ENCODE results near the gene ATF3. TPM values are rescaled to one million over a fixed set of nuclear protein-coding genes. Genes with fewer than 3 reads are reported as not detected.

ATF3 gene
- total RNA-seq, 1 experiment from 2014 or later = 43.2 TPM

GRCh38 chr1:212575333-212575732, 33.2 kb upstream of the ATF3 start:
- Histone ChIP-seq H3K27ac (ENCODE audit: low read depth, low read length) (no peak overlapping the region), H3K9me3 (ENCODE audit: control insufficient read depth in 1 of 2, insufficient read depth in 1 of 2, low read depth in 1 of 2, low read length in 2 of 2) (no peaks in the 10 kb centered on the region), H3K9ac (ENCODE audit: low read length) (no peak overlapping the region), H2AFZ (ENCODE audit: low read depth, low read length, poor library complexity, severe bottlenecking) (peak overlapping the region; percentile 83), H3K4me2 (ENCODE audit: low read length) (no peak overlapping the region), H3K9me2 (ENCODE audit: insufficient read depth) (no peaks in the 10 kb centered on the region), H3K4me3 (replicated peaks in 1 of 2; ENCODE audit: low read depth in 1 of 2, low read length in 2 of 2) (no peak overlapping the region), H3K36me3 (ENCODE audit: control insufficient read depth in 1 of 2, insufficient read depth in 2 of 2, low read length in 2 of 2) (no peaks in the 10 kb centered on the region), H3K27me3 (ENCODE audit: insufficient read depth, low read length) (no peaks in the 10 kb centered on the region), H3K79me2 (ENCODE audit: insufficient read depth, low read length) (no peaks in the 10 kb centered on the region), H4K20me1 (ENCODE audit: insufficient read depth) (no peaks in the 10 kb centered on the region), H3K4me1 (ENCODE audit: control insufficient read depth in 1 of 2, insufficient read depth in 2 of 2, low read length in 2 of 2) (peaks cover 6 to 12% of the 10 kb centered on the region in 2 experiments; a peak in 3 of 4 replicates)
- intact Hi-C loops (cut with micrococcal nuclease) = no loop called here
- ATAC-seq (no peak), DNase-seq (ENCODE audit: low read depth, low spot score) (no peak)
- CTCF ChIA-PET = no interaction called here
- TF ChIP-seq RAD21 (IDR thresholded peaks at IDR 0.05; ENCODE audit: low read depth) (no peak), JUND (IDR thresholded peaks at IDR 0.05) (no peak), EZH2phosphoT487 (IDR thresholded peaks at IDR 0.05; ENCODE audit: borderline replicate concordance) (no peak), ZFX (IDR thresholded peaks at IDR 0.05) (no peak), ATF3 (IDR thresholded peaks at IDR 0.05) (no peak), CBX3 (IDR thresholded peaks at IDR 0.05; ENCODE audit: low read depth) (no peak), SRF (IDR thresholded peaks at IDR 0.05; ENCODE audit: low read depth) (no peak)
- RAD21 ChIA-PET (ENCODE audit: low non-redundant PET in 1 of 2, low total read pairs in 2 of 2, uncharacterized antibody in 2 of 2, unreplicated experiment in 2 of 2) = no interaction called here
- no TSS peak for BruUV-seq (replicated peaks)
- POLR2A ChIA-PET = no interaction called here

- H3K27me3 ChIP-seq (ENCODE audit: insufficient read depth, low read length) = no peaks in the 10 kb centered on the region
- CTCF ChIA-PET = no interaction called here
- no peak overlapping the region for H3K9ac ChIP-seq (ENCODE audit: low read length)
- H3K9me3 ChIP-seq (ENCODE audit: control insufficient read depth in 1 of 2, insufficient read depth in 1 of 2, low read depth in 1 of 2, low read length in 2 of 2) = no peaks in the 10 kb centered on the region
- H3K27ac ChIP-seq (ENCODE audit: low read depth, low read length) = no peak overlapping the region
- no peaks in the 10 kb centered on the region for H3K79me2 ChIP-seq (ENCODE audit: insufficient read depth, low read length)
- H3K4me1 ChIP-seq (ENCODE audit: control insufficient read depth in 1 of 2, insufficient read depth in 2 of 2, low read length in 2 of 2) = peaks cover 6 to 14% of the 10 kb centered on the region in 2 experiments; a peak in 3 of 4 replicates
- DNase-seq (ENCODE audit: low read depth, low spot score) (no peak), ATAC-seq (no peak)
- H3K4me2 ChIP-seq (ENCODE audit: low read length) = no peak overlapping the region
- no peaks in the 10 kb centered on the region for H3K9me2 ChIP-seq (ENCODE audit: insufficient read depth)
- RAD21 ChIA-PET (ENCODE audit: low non-redundant PET in 1 of 2, low total read pairs in 2 of 2, uncharacterized antibody in 2 of 2, unreplicated experiment in 2 of 2) = no interaction called here
- no peaks in the 10 kb centered on the region for H4K20me1 ChIP-seq (ENCODE audit: insufficient read depth)
- no TSS peak for BruUV-seq (replicated peaks)
- no peak overlapping the region for H3K4me3 ChIP-seq (replicated peaks in 1 of 2; ENCODE audit: low read depth in 1 of 2, low read length in 2 of 2)
- H3K36me3 ChIP-seq (ENCODE audit: control insufficient read depth in 1 of 2, insufficient read depth in 2 of 2, low read length in 2 of 2) = no peaks in the 10 kb centered on the region
- POLR2A ChIA-PET = no interaction called here
- intact Hi-C loops (cut with micrococcal nuclease) = no loop called here
- H2AFZ ChIP-seq (ENCODE audit: low read depth, low read length, poor library complexity, severe bottlenecking) = peak overlapping the region; percentile 31
- no peak for TF ChIP-seq REST (IDR thresholded peaks at IDR 0.05; ENCODE audit: low read depth)
- TF ChIP-seq POLR2A (IDR thresholded peaks at IDR 0.05; ENCODE audit: borderline replicate concordance, extremely low read depth, insufficient read depth, insufficient read length) = no peak
- no peak for TF ChIP-seq ZNF274 (IDR thresholded peaks at IDR 0.05; ENCODE audit: low read depth, low read length)
- TF ChIP-seq MAX (IDR thresholded peaks at IDR 0.05) = no peak
- no peak for TF ChIP-seq ELF1 (IDR thresholded peaks at IDR 0.05; ENCODE audit: borderline replicate concordance, low read depth)
- TF ChIP-seq SP1 (IDR thresholded peaks at IDR 0.05; ENCODE audit: low read depth) = no peak
- TF ChIP-seq SIN3A (IDR thresholded peaks at IDR 0.05; ENCODE audit: low read depth) = no peak
- TF ChIP-seq SRF (IDR thresholded peaks at IDR 0.05; ENCODE audit: low read depth) = no peak
- no peak for TF ChIP-seq POLR2AphosphoS5 (IDR thresholded peaks at IDR 0.05; ENCODE audit: low read depth, low read length)
- TF ChIP-seq RAD21 (IDR thresholded peaks at IDR 0.05; ENCODE audit: low read depth) = no peak
- no peak for TF ChIP-seq TCF7L2 (IDR thresholded peaks at IDR 0.05; ENCODE audit: borderline replicate concordance, extremely low read depth, insufficient read depth, insufficient read length)
- TF ChIP-seq ATF3 (IDR thresholded peaks at IDR 0.05) = no peak
- TF ChIP-seq FOSL1 (IDR thresholded peaks at IDR 0.05; ENCODE audit: low read depth) = no peak
- TF ChIP-seq CEBPB (IDR thresholded peaks at IDR 0.05; ENCODE audit: low read depth) = no peak
- TF ChIP-seq EZH2 (IDR thresholded peaks at IDR 0.05) = no peak
Measured at GRCh38 chr1:212578041-212578440, 30.5 kb upstream of the ATF3 start.
